GM12878 (cell line): ENCODE data around the gene CMTM4. TPM values are rescaled to one million over a fixed set of nuclear protein-coding genes. Genes with fewer than 3 reads are reported as not detected.

Experiments used
- ATAC-seq: fragments of 200-7000 bp; cut with Tn5 transposase; 3 replicates; pipeline ENCODE4 v1.9.1; 2020; ENCODE audit warnings: mild to moderate bottlenecking, moderate library complexity
- BruUV-seq: library from RNA; stranded (reverse); fragments of 400-500 nt; replicated peaks from 2 replicates; lab custom pipeline; 2021; lab: Mats Ljungman, UMichigan
- CTCF ChIA-PET: fragments of 300-600 bp; sonication (Branson Sonifier 250); formaldehyde crosslinking; extraction: SDS; loops from one replicate; lab custom pipeline; 2021; ENCODE audit warnings: inconsistent platforms; lab: Yijun Ruan, JAX
- POLR2A ChIA-PET: fragments of 350-600 bp; formaldehyde crosslinking; extraction: SDS; loops from one replicate; lab custom pipeline; 2021; ENCODE audit warnings: inconsistent platforms; lab: Charles Lee
- RAD21 ChIA-PET: fragments of 300-600 bp; sonication (Branson Sonifier 250); formaldehyde crosslinking; loops from one replicate; lab custom pipeline; 2023; ENCODE audit warnings: antibody characterized with exemption; ENCODE audit not compliant: unreplicated experiment; lab: Charles Lee
- SMC1A ChIA-PET: fragments of 300-600 bp; sonication (Branson Sonifier 250); formaldehyde crosslinking; loops from one replicate; lab custom pipeline; 2023; ENCODE audit not compliant: unreplicated experiment, uncharacterized antibody; lab: Charles Lee
- DNase-seq: peaks from one replicate; pipeline ENCODE4 v3.0.0-alpha.2; 2011; ENCODE audit warnings: low read depth, low spot score
- FAIRE-seq: peaks from 3 replicates; lab custom pipeline; 2011; peaks lifted over from hg19 to GRCh38; lab: Jason Lieb, UNC
- H2AFZ ChIP-seq: 2 replicates; pipeline ENCODE4 v1.6.0; 2011; ENCODE audit warnings: low read depth, low read length, control low read depth; ENCODE audit not compliant: control insufficient read depth
- H3K27ac ChIP-seq: 2 replicates; pipeline ENCODE4 v1.5.1; 2011; ENCODE audit warnings: control low read depth; ENCODE audit not compliant: control insufficient read depth, insufficient read depth
- H3K27me3 ChIP-seq, 2 experiments: replicated peaks in 1 of 2; 2 replicates each; pipeline versions ENCODE4 v1.6.0 to v1.6.1; 2011; ENCODE audit warnings: low read length in 1 of 2; ENCODE audit not compliant: control insufficient read depth in 2 of 2, insufficient read depth in 2 of 2
- H3K36me3 ChIP-seq, 2 experiments: 2 replicates each; pipeline ENCODE4 v1.5.1; 2011; ENCODE audit warnings: low read length in 1 of 2; ENCODE audit not compliant: control insufficient read depth in 2 of 2, insufficient read depth in 2 of 2
- H3K4me1 ChIP-seq: 2 replicates; pipeline ENCODE4 v1.6.1; 2011; ENCODE audit warnings: mild to moderate bottlenecking, low read length, moderate library complexity, mixed read lengths; ENCODE audit not compliant: control insufficient read depth, insufficient read depth
- H3K4me2 ChIP-seq: 2 replicates; pipeline ENCODE4 v1.6.0; 2011; ENCODE audit warnings: control low read depth; ENCODE audit not compliant: control insufficient read depth, insufficient read depth
- H3K4me3 ChIP-seq: fragments of 200-600 bp; sonication (generic); 2 replicates; pipeline ENCODE4 v1.5.1; 2016
- H3K79me2 ChIP-seq: 2 replicates; pipeline ENCODE4 v1.6.0; 2011; ENCODE audit warnings: low read length; ENCODE audit not compliant: control insufficient read depth, insufficient read depth
- H3K9ac ChIP-seq: 2 replicates; pipeline ENCODE4 v1.8.0; 2011; ENCODE audit warnings: low read length, control low read depth, mixed read lengths; ENCODE audit not compliant: control insufficient read depth, insufficient read depth
- H3K9me3 ChIP-seq: replicated peaks from 3 replicates; pipeline ENCODE4 v1.5.1; 2011; ENCODE audit warnings: mild to moderate bottlenecking, low read length; ENCODE audit not compliant: control insufficient read depth, insufficient read depth
- H4K20me1 ChIP-seq: 2 replicates; pipeline ENCODE4 v1.6.0; 2011; ENCODE audit not compliant: control insufficient read depth, insufficient read depth
- CHD2 ChIP-seq: IDR thresholded peaks from 2 replicates; pipeline ENCODE4 v1.6.1; 2011; ENCODE audit warnings: low read depth, low read length, improper control_type of control experiment, borderline replicate concordance
- CTCF ChIP-seq, 3 experiments: IDR thresholded peaks in 2 of 3; conservative IDR thresholded peaks in 1 of 3; 2 replicates each; pipeline ENCODE4 v1.5.1; 2011; ENCODE audit warnings: low read depth in 3 of 3, low read length in 3 of 3, mild to moderate bottlenecking in 3 of 3, control low read depth in 2 of 3, moderate library complexity in 2 of 3, inconsistent platforms in 1 of 3, mixed read lengths in 1 of 3; ENCODE audit not compliant: control insufficient read depth in 2 of 3, insufficient read depth in 1 of 3; ENCODE audit errors: extremely low read depth in 1 of 3
- CUX1 ChIP-seq: IDR thresholded peaks from 2 replicates; pipeline ENCODE4 v1.6.1; 2012; ENCODE audit warnings: improper control_type of control experiment, low read depth, low read length; ENCODE audit not compliant: insufficient replicate concordance
- FOS ChIP-seq: IDR thresholded peaks from 3 replicates; pipeline ENCODE4 v1.6.1; 2011; ENCODE audit warnings: borderline replicate concordance; ENCODE audit not compliant: insufficient read length; ENCODE audit errors: extremely low read depth
- MYC ChIP-seq: IDR thresholded peaks from 2 replicates; pipeline ENCODE4 v1.6.1; 2011; ENCODE audit warnings: mild to moderate bottlenecking, low read length, moderate library complexity, inconsistent platforms; ENCODE audit not compliant: insufficient read depth, insufficient replicate concordance, insufficient read length, severe bottlenecking
- POLR2A ChIP-seq: IDR thresholded peaks from 2 replicates; pipeline ENCODE4 v1.6.1; 2011; ENCODE audit warnings: low read depth, mild to moderate bottlenecking, low read length
- SMARCA5 ChIP-seq: fragments of 450-650 bp; IDR thresholded peaks from 2 replicates; pipeline ENCODE4 v1.6.1; 2017; ENCODE audit warnings: mild to moderate bottlenecking
- WGBS: methylation state at CpG from one replicate; pipeline ENCODE4 v1.1.6; 2016; ENCODE audit warnings: low lambda C conversion rate; ENCODE audit not compliant: insufficient replicate concordance, insufficient coverage; ENCODE audit errors: missing lambda C conversion rate; 5-methylcytosine and 5-hydroxymethylcytosine counted together
- in situ Hi-C: fragments of 300-500 bp; cut with MboI; formaldehyde crosslinking; loops from 9 replicates; pipeline ENCODE4 v1.14.3; 2018; ENCODE audit warnings: mixed read lengths
- intact Hi-C: fragments of 100-400 bp; cut with micrococcal nuclease; formaldehyde crosslinking; loops from one replicate; pipeline ENCODE4 v1.14.2; 2022; ENCODE audit not compliant: unreplicated experiment
- polyA plus RNA-seq, 11 experiments: library from polyadenylated mRNA; depleted of rRNA in 4 of 11; unstranded in 6 of 11; stranded (reverse) in 5 of 11; fragments of >200 nt; fragmentation: Nextera tagmentation in 4 of 11; fragmentation: Illumina TruSeq in 1 of 11; extraction: Ambion mirVana in 4 of 11; extraction: Trizol in 1 of 11; gene quantifications; 1 replicate in 1 of 11; 2 replicates in 10 of 11; pipeline versions ENCODE4 v1.2.1 to v1.2.3, GENCODE V29; 2011 to 2016; ENCODE audit warnings: inconsistent platforms in 2 of 11, missing spikeins in 2 of 11, low read depth in 1 of 11
- total RNA-seq, 4 experiments: library from RNA; depleted of rRNA in 3 of 4; stranded (reverse); fragments of >200 nt in 3 of 4; fragmentation: Illumina TruSeq in 1 of 4; extraction: Trizol in 1 of 4; gene quantifications; 2 replicates each; pipeline versions ENCODE4 v1.2.1 to v1.2.3, GENCODE V29; 2013 to 2021

Gene CMTM4
- total and polyA plus RNA-seq, 10 of the 15 experiments (the other 5 are each of a cell fraction or from before 2014, with no cell fraction given), result 0.02 to 0.43 (median 0.15) TPM; not detected in 2

DNA sequence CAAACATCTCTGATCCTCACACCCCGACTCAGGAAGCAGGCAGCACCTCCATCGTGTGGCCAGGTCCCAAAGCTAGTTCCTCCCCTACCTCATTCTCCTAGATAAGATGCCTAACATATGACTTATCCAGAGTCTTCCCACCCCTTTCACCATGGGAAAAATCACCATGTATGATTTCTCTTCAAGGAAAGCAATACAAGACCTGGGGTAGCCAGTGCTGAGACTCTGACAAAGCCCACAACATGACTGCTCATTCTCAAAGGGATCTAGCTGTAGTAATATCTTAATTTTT lies 45.1 kb downstream of the CMTM4 start:
- FAIRE-seq (no peak), ATAC-seq (no peak), DNase-seq (no peak)
- in situ Hi-C loops (no loop called here), intact Hi-C loops (no loop called here)
- Histone ChIP-seq H3K36me3 (no peaks in the 10 kb centered on the region), H3K27me3 (no peaks in the 10 kb centered on the region; a peak in 1 of 4 replicates), H3K9me3 (no peaks in the 10 kb centered on the region), H2AFZ (no peak overlapping the region), H3K4me1 (no peaks in the 10 kb centered on the region), H3K27ac (no peak overlapping the region), H4K20me1 (no peaks in the 10 kb centered on the region), H3K4me3 (no peak overlapping the region), H3K79me2 (no peaks in the 10 kb centered on the region), H3K9ac (no peak overlapping the region), H3K4me2 (no peak overlapping the region)
- CTCF ChIA-PET, result interaction anchor here (0.5 to 3.8 kb wide), 33 partner anchors 8 to 309 kb away, joined by 3 to 45 read pairs (median 4); no protein-coding TSS in a partner anchor
- SMC1A ChIA-PET, result interaction anchor here (0.8 to 1.6 kb wide), 6 partner anchors 28 to 141 kb away, joined by 3 to 6 read pairs (median 4); no protein-coding TSS in a partner anchor
- BruUV-seq, result no TSS peak
- RAD21 ChIA-PET, result interaction anchor here (1.7 kb wide), 1 partner anchor 11 kb away, joined by 5 read pairs; no protein-coding TSS in a partner anchor
- TF ChIP-seq FOS (no peak), CHD2 (no peak), MYC (no peak), POLR2A (no peak)
- WGBS, result 84% methylated on average over 2 of the region's 2 CpGs
- POLR2A ChIA-PET, result no interaction called here

GRCh38 chr16:66650707-66651473 lies 45.7 kb downstream of the CMTM4 start:
- 33% methylated on average over 18 of the region's 18 CpGs for WGBS
- Histone ChIP-seq H4K20me1 (no peaks in the 10 kb centered on the region), H3K27me3 (no peaks in the 10 kb centered on the region; a peak in 1 of 4 replicates), H3K9me3 (no peaks in the 10 kb centered on the region), H3K79me2 (no peaks in the 10 kb centered on the region), H3K27ac (no peak overlapping the region), H3K4me1 (no peaks in the 10 kb centered on the region), H3K4me2 (no peak overlapping the region), H3K9ac (no peak overlapping the region), H3K36me3 (no peaks in the 10 kb centered on the region), H2AFZ (no peak overlapping the region; the same call in 1 of the 2 replicates), H3K4me3 (no peak overlapping the region)
- no TSS peak for BruUV-seq
- RAD21 ChIA-PET, result interaction anchor here (1.7 kb wide), 1 partner anchor 12 kb away, joined by 5 read pairs; no protein-coding TSS in a partner anchor
- intact Hi-C loops, result no loop called here
- POLR2A ChIA-PET, result interaction anchor here (0.6 kb wide), 1 partner anchor 110 kb away, joined by 4 read pairs; no protein-coding TSS in a partner anchor
- DNase-seq, result peak; percentile 28
- peak; percentile 92 for FAIRE-seq
- CTCF ChIA-PET, result interaction anchor here (0.5 to 3.8 kb wide), 37 partner anchors 8 to 308 kb away, joined by 3 to 45 read pairs (median 4); no protein-coding TSS in a partner anchor
- in situ Hi-C loops, result no loop called here
- SMC1A ChIA-PET, result interaction anchor here (0.8 to 1.6 kb wide), 6 partner anchors 29 to 141 kb away, joined by 3 to 6 read pairs (median 4); no protein-coding TSS in a partner anchor
- peak; percentile 99 for ATAC-seq
- TF ChIP-seq SMARCA5 (peak; percentile 39; the same call in 1 of the 2 replicates), CUX1 (no peak), CTCF (IDR thresholded peaks at IDR 0.05 in 2 of 3, conservative IDR thresholded peaks at IDR 0.05 in 1 of 3; ENCODE audit: control insufficient read depth in 2 of 3, extremely low read depth in 1 of 3, insufficient read depth in 1 of 3, low read depth in 3 of 3, low read length in 3 of 3) (peak; percentile 89 to 92 (median 90))
